HepG2 (cell line): ENCODE results near the gene HIVEP2. TPM values are rescaled to one million over a fixed set of nuclear protein-coding genes. Genes with fewer than 3 reads are reported as not detected.

Experiments used
- ATAC-seq: fragments of 200-7000 bp; cut with Tn5 transposase; 3 replicates; pipeline ENCODE4 v1.9.1; 2020; ENCODE audit warnings: mild to moderate bottlenecking, moderate library complexity
- BruUV-seq: library from RNA; stranded (reverse); fragments of 400-500 nt; replicated peaks from 2 replicates; lab custom pipeline; 2021; lab: Mats Ljungman, UMichigan
- CTCF ChIA-PET: fragments of 300-600 bp; formaldehyde crosslinking; extraction: SDS; loops from one replicate; lab custom pipeline; 2021; ENCODE audit warnings: low total read pairs, inconsistent platforms, low intra/inter-chr PET ratio; lab: Yijun Ruan, JAX
- POLR2A ChIA-PET: fragments of 350-600 bp; sonication (Branson Sonifier 250); formaldehyde crosslinking; loops from one replicate; lab custom pipeline; 2020; ENCODE audit warnings: antibody characterized with exemption, inconsistent platforms; lab: Yijun Ruan, JAX
- DNase-seq: peaks from one replicate; pipeline ENCODE4 v3.0.0-alpha.2; 2015; ENCODE audit warnings: low spot score
- FAIRE-seq: peaks from 3 replicates; lab custom pipeline; 2011; peaks lifted over from hg19 to GRCh38; lab: Jason Lieb, UNC
- H2AFZ ChIP-seq: one replicate; pipeline ENCODE4 v1.6.1; 2011; ENCODE audit warnings: low read length, inconsistent platforms
- H3K27ac ChIP-seq: fragments of 300-600 bp; 3 replicates; pipeline ENCODE4 v1.8.0; 2011; ENCODE audit warnings: mixed run types, mild to moderate bottlenecking, mixed read lengths, low read length, inconsistent platforms; ENCODE audit not compliant: insufficient read depth; ENCODE audit errors: extremely low read length
- H3K27me3 ChIP-seq, 2 experiments: fragments of 200-600 bp in 1 of 2; 2 replicates in 1 of 2; 3 replicates in 1 of 2; pipeline versions ENCODE4 v1.6.0 to v1.8.0; 2011; ENCODE audit warnings: low read length in 2 of 2, mild to moderate bottlenecking in 2 of 2, moderate library complexity in 2 of 2, inconsistent platforms in 1 of 2; ENCODE audit not compliant: insufficient read depth in 2 of 2, control insufficient read depth in 1 of 2
- H3K36me3 ChIP-seq, 2 experiments: fragments of 200-600 bp in 1 of 2; replicated peaks in 1 of 2; 2 replicates in 1 of 2; 3 replicates in 1 of 2; pipeline versions ENCODE4 v1.5.1 to v1.8.0; 2011; ENCODE audit warnings: low read length in 2 of 2, inconsistent platforms in 1 of 2; ENCODE audit not compliant: insufficient read depth in 2 of 2, control insufficient read depth in 1 of 2
- H3K4me1 ChIP-seq: 2 replicates; pipeline ENCODE4 v1.5.1; 2012; ENCODE audit warnings: low read length, inconsistent platforms; ENCODE audit not compliant: insufficient read depth
- H3K4me2 ChIP-seq: 2 replicates; pipeline ENCODE4 v1.6.0; 2011; ENCODE audit warnings: low read depth, low read length, inconsistent platforms
- H3K4me3 ChIP-seq, 3 experiments: fragments of 200-600 bp in 1 of 3; sonication (generic), shearing (Covaris generic) in 1 of 3; replicated peaks in 1 of 3; 2 replicates each; pipeline ENCODE4 v1.5.1; 2011 to 2016; ENCODE audit warnings: low read length in 3 of 3, inconsistent platforms in 2 of 3, low read depth in 2 of 3, mild to moderate bottlenecking in 2 of 3, control low read depth in 1 of 3, mixed read lengths in 1 of 3; ENCODE audit not compliant: insufficient read depth in 1 of 3
- H3K79me2 ChIP-seq: one replicate; pipeline ENCODE4 v1.6.1; 2011; ENCODE audit warnings: low read length, inconsistent platforms; ENCODE audit not compliant: insufficient read depth
- H3K9ac ChIP-seq: 2 replicates; pipeline ENCODE4 v1.6.0; 2011; ENCODE audit warnings: mild to moderate bottlenecking, low read depth, low read length, inconsistent platforms; ENCODE audit not compliant: insufficient read depth
- H3K9me3 ChIP-seq: 2 replicates; pipeline ENCODE4 v1.5.1; 2012; ENCODE audit warnings: mild to moderate bottlenecking, low read length
- H4K20me1 ChIP-seq: 2 replicates; pipeline ENCODE4 v1.6.0; 2011; ENCODE audit warnings: inconsistent platforms, mild to moderate bottlenecking, low read length, moderate library complexity; ENCODE audit not compliant: insufficient read depth
- AHR ChIP-seq: IDR thresholded peaks from 2 replicates; pipeline ENCODE4 v1.6.1; 2018; ENCODE audit warnings: missing genetic modification reagents, missing compliant biosample characterization
- FOXP1 ChIP-seq, 2 experiments: fragments of 450-650 bp in 1 of 2; IDR thresholded peaks; 2 replicates each; pipeline ENCODE4 v1.6.1; 2017 to 2018; ENCODE audit warnings: antibody characterized with exemption in 1 of 2
- MTA3 ChIP-seq: sonication (generic); formaldehyde crosslinking; IDR thresholded peaks from 2 replicates; pipeline ENCODE4 v1.4.0; 2020; ENCODE audit warnings: missing genetic modification reagents
- SP140L ChIP-seq: sonication (generic); formaldehyde crosslinking; IDR thresholded peaks from 2 replicates; pipeline ENCODE4 v1.4.0; 2020; ENCODE audit warnings: missing genetic modification reagents, borderline replicate concordance
- ZBTB46 ChIP-seq: sonication (generic); formaldehyde crosslinking; IDR thresholded peaks from 2 replicates; pipeline ENCODE4 v1.4.0; 2020; ENCODE audit warnings: mild to moderate bottlenecking, missing genetic modification reagents, borderline replicate concordance
- ZNF598 ChIP-seq: sonication (generic); formaldehyde crosslinking; IDR thresholded peaks from 2 replicates; pipeline ENCODE4 v1.5.1; 2020; ENCODE audit warnings: mild to moderate bottlenecking, missing genetic modification reagents, borderline replicate concordance
- ZNF614 ChIP-seq: IDR thresholded peaks from 2 replicates; pipeline ENCODE4 v1.6.1; 2018; ENCODE audit warnings: missing biosample characterization, missing genetic modification reagents, inconsistent platforms, borderline replicate concordance
- WGBS: methylation state at CpG from one replicate; pipeline ENCODE4 v1.1.6; 2017; ENCODE audit warnings: low lambda C conversion rate; 5-methylcytosine and 5-hydroxymethylcytosine counted together
- in situ Hi-C: cut with HindIII; loops from 2 replicates; pipeline ENCODE4 v1.10.0; 2017; ENCODE audit warnings: low pct_unique_long_range_greater_than_20kb; ENCODE audit not compliant: extremely low pct_ligation_motif_present
- intact Hi-C: fragments of 100-400 bp; cut with micrococcal nuclease; formaldehyde crosslinking; loops from one replicate; pipeline ENCODE4 v1.10.0; 2022; ENCODE audit not compliant: unreplicated experiment
- polyA plus RNA-seq, 8 experiments: library from polyadenylated mRNA; depleted of rRNA in 3 of 8; stranded (reverse) in 7 of 8; unstranded in 1 of 8; fragments of >200 nt; fragmentation: Illumina TruSeq in 4 of 8; extraction: Trizol in 4 of 8; gene quantifications; 2 replicates each; pipeline versions ENCODE4 v1.2.1 to v1.2.3, GENCODE V29; 2011 to 2016; ENCODE audit warnings: low read depth in 4 of 8, missing spikeins in 1 of 8, mixed read lengths in 1 of 8; ENCODE audit not compliant: insufficient read depth in 1 of 8
- total RNA-seq, 5 experiments: library from RNA; depleted of rRNA; stranded (reverse); fragments of >200 nt; fragmentation: Illumina TruSeq; extraction: Trizol; gene quantifications; 2 replicates each; pipeline ENCODE4 v1.2.3, GENCODE V29; 2016; ENCODE audit warnings: low read depth in 1 of 5
- TF ChIP-seq, protein P1 (sequence below): sonication (generic); formaldehyde crosslinking; IDR thresholded peaks from 2 replicates; pipeline ENCODE4 v1.4.0; 2020; ENCODE audit warnings: mild to moderate bottlenecking, missing genetic modification reagents
- TF ChIP-seq, protein P2 (sequence below), 2 experiments: sonication (generic) in 1 of 2; formaldehyde crosslinking in 1 of 2; IDR thresholded peaks; 2 replicates each; pipeline versions ENCODE4 v1.6.1 to v1.9.0; 2014 to 2022; ENCODE audit warnings: antibody characterized with exemption in 1 of 2, borderline replicate concordance in 1 of 2, inconsistent platforms in 1 of 2, low read depth in 1 of 2, missing genetic modification reagents in 1 of 2

HIVEP2 gene
- total and polyA plus RNA-seq, 2 of the 13 experiments (the other 11 are each of a cell fraction or from before 2014, with no cell fraction given) = 3.4 to 12.9 TPM

DNA sequence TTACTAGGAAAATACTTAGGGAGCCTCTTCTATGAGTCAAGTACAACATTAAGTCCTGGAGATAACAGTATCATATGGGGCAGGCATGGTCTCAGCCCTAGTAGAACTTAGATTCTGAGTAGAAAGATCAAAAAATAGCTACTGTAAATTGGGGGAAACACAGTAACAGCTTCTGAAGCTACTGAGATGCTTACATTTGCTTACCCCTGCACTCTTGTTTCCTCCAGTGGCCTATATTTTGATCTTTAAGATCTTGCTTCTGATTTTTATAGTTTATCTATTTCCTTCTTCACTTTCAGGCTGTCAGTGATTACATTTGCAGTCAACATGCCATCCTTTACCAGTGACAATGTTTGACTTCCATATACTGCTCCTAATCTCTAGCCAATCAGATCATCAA lies 35.3 kb downstream of the HIVEP2 start (continued):
- TF ChIP-seq, protein P1, sequence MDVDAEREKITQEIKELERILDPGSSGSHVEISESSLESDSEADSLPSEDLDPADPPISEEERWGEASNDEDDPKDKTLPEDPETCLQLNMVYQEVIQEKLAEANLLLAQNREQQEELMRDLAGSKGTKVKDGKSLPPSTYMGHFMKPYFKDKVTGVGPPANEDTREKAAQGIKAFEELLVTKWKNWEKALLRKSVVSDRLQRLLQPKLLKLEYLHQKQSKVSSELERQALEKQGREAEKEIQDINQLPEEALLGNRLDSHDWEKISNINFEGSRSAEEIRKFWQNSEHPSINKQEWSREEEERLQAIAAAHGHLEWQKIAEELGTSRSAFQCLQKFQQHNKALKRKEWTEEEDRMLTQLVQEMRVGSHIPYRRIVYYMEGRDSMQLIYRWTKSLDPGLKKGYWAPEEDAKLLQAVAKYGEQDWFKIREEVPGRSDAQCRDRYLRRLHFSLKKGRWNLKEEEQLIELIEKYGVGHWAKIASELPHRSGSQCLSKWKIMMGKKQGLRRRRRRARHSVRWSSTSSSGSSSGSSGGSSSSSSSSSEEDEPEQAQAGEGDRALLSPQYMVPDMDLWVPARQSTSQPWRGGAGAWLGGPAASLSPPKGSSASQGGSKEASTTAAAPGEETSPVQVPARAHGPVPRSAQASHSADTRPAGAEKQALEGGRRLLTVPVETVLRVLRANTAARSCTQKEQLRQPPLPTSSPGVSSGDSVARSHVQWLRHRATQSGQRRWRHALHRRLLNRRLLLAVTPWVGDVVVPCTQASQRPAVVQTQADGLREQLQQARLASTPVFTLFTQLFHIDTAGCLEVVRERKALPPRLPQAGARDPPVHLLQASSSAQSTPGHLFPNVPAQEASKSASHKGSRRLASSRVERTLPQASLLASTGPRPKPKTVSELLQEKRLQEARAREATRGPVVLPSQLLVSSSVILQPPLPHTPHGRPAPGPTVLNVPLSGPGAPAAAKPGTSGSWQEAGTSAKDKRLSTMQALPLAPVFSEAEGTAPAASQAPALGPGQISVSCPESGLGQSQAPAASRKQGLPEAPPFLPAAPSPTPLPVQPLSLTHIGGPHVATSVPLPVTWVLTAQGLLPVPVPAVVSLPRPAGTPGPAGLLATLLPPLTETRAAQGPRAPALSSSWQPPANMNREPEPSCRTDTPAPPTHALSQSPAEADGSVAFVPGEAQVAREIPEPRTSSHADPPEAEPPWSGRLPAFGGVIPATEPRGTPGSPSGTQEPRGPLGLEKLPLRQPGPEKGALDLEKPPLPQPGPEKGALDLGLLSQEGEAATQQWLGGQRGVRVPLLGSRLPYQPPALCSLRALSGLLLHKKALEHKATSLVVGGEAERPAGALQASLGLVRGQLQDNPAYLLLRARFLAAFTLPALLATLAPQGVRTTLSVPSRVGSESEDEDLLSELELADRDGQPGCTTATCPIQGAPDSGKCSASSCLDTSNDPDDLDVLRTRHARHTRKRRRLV (CRISPR knock-in tag) = no peak
- TF ChIP-seq FOXP1 (IDR thresholded peaks at IDR 0.05) = no peak
- TF ChIP-seq FOXP1 (CRISPR knock-in tag; IDR thresholded peaks at IDR 0.05) = no peak
- no peak for TF ChIP-seq SP140L (CRISPR knock-in tag)
- TF ChIP-seq, all 625 proteins: peak for 0

- H3K27ac ChIP-seq = no peak overlapping the region
- H3K27me3 ChIP-seq = no peaks in the 10 kb centered on the region
- no peak overlapping the region for H3K4me3 ChIP-seq
- no peak for DNase-seq
- no peak overlapping the region for H2AFZ ChIP-seq
- no peaks in the 10 kb centered on the region for H3K9me3 ChIP-seq
- H4K20me1 ChIP-seq = peaks cover 4% of the 10 kb centered on the region; the same call in 1 of the 2 replicates
- in situ Hi-C loops (no loop called here), intact Hi-C loops (no loop called here)
- POLR2A ChIA-PET = no interaction called here
- H3K36me3 ChIP-seq = no peaks in the 10 kb centered on the region
- no peaks in the 10 kb centered on the region for H3K79me2 ChIP-seq
- CTCF ChIA-PET = no interaction called here
- FAIRE-seq = no peak
- 98% methylated on average over 1 of the region's 1 CpG for WGBS
- no peak overlapping the region for H3K9ac ChIP-seq
- H3K4me1 ChIP-seq = peaks cover 7% of the 10 kb centered on the region
- no peak overlapping the region for H3K4me2 ChIP-seq
- BruUV-seq = no TSS peak
- no peak for ATAC-seq
- TF ChIP-seq AHR (CRISPR knock-in tag) (no peak), ZBTB46 (no peak), ZNF614 (CRISPR knock-in tag) (no peak), MTA3 (no peak), ZNF598 (CRISPR knock-in tag) (no peak)
- TF ChIP-seq, protein P2, sequence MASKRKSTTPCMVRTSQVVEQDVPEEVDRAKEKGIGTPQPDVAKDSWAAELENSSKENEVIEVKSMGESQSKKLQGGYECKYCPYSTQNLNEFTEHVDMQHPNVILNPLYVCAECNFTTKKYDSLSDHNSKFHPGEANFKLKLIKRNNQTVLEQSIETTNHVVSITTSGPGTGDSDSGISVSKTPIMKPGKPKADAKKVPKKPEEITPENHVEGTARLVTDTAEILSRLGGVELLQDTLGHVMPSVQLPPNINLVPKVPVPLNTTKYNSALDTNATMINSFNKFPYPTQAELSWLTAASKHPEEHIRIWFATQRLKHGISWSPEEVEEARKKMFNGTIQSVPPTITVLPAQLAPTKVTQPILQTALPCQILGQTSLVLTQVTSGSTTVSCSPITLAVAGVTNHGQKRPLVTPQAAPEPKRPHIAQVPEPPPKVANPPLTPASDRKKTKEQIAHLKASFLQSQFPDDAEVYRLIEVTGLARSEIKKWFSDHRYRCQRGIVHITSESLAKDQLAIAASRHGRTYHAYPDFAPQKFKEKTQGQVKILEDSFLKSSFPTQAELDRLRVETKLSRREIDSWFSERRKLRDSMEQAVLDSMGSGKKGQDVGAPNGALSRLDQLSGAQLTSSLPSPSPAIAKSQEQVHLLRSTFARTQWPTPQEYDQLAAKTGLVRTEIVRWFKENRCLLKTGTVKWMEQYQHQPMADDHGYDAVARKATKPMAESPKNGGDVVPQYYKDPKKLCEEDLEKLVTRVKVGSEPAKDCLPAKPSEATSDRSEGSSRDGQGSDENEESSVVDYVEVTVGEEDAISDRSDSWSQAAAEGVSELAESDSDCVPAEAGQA (IDR thresholded peaks at IDR 0.05; ENCODE audit: low read depth) = no peak
- TF ChIP-seq, protein P2 (CRISPR knock-in tag; IDR thresholded peaks at IDR 0.05; ENCODE audit: borderline replicate concordance) = no peak
These were observed 36.7 kb downstream of the HIVEP2 start for GRCh38 chr6:142908235-142908634.
